KMS-11 (cell line): ENCODE measurements around the gene RUNX1.

Experiments used
- H2AFZ ChIP-seq: fragments of 200-600 bp; sonication (generic); 2 replicates; pipeline ENCODE4 v1.6.1; 2016; ENCODE audit warnings: antibody characterized with exemption, mixed run types, low read depth
- H3K27ac ChIP-seq: fragments of 200-600 bp; sonication (generic); 2 replicates; pipeline ENCODE4 v1.6.1; 2016; ENCODE audit warnings: mild to moderate bottlenecking, mixed run types
- H3K27me3 ChIP-seq: fragments of 200-600 bp; sonication (generic); 2 replicates; pipeline ENCODE4 v1.6.1; 2017; ENCODE audit warnings: mild to moderate bottlenecking, low read depth, mixed run types, moderate library complexity; ENCODE audit not compliant: insufficient read depth
- H3K36me3 ChIP-seq: fragments of 200-600 bp; sonication (generic); 2 replicates; pipeline ENCODE4 v1.6.1; 2017; ENCODE audit warnings: mild to moderate bottlenecking, mixed run types; ENCODE audit not compliant: insufficient read depth
- H3K4me1 ChIP-seq: fragments of 200-600 bp; sonication (generic); 2 replicates; pipeline ENCODE4 v1.6.1; 2016; ENCODE audit warnings: mild to moderate bottlenecking, low read depth, mixed run types; ENCODE audit not compliant: poor library complexity, severe bottlenecking
- H3K4me2 ChIP-seq: fragments of 200-600 bp; sonication (generic); 2 replicates; pipeline ENCODE4 v1.7.0; 2016; ENCODE audit warnings: mild to moderate bottlenecking, mixed run types
- H3K4me3 ChIP-seq: fragments of 200-600 bp; sonication (generic); IDR thresholded peaks from 2 replicates; pipeline ENCODE4 v1.6.1; 2017; ENCODE audit warnings: low read depth, low read length, mixed read lengths; ENCODE audit not compliant: insufficient read depth
- H3K79me2 ChIP-seq: fragments of 200-600 bp; sonication (generic); 2 replicates; pipeline ENCODE4 v1.6.1; 2016; ENCODE audit warnings: low read depth, mixed run types; ENCODE audit not compliant: insufficient read depth
- H3K9ac ChIP-seq: fragments of 200-600 bp; sonication (generic); 2 replicates; pipeline ENCODE4 v1.6.1; 2016; ENCODE audit warnings: mild to moderate bottlenecking, mixed run types
- H4K20me1 ChIP-seq: fragments of 200-600 bp; sonication (generic); 2 replicates; pipeline ENCODE4 v1.6.1; 2016; ENCODE audit warnings: mild to moderate bottlenecking, mixed run types; ENCODE audit not compliant: insufficient read depth
- TF ChIP-seq, protein P1 (sequence below): fragments of 200-600 bp; sonication (generic); conservative IDR thresholded peaks from 2 replicates; pipeline ENCODE4 v1.6.1; 2017; ENCODE audit warnings: low read depth, mild to moderate bottlenecking, antibody characterized with exemption, low read length, moderate library complexity, mixed read lengths

Gene RUNX1

DNA sequence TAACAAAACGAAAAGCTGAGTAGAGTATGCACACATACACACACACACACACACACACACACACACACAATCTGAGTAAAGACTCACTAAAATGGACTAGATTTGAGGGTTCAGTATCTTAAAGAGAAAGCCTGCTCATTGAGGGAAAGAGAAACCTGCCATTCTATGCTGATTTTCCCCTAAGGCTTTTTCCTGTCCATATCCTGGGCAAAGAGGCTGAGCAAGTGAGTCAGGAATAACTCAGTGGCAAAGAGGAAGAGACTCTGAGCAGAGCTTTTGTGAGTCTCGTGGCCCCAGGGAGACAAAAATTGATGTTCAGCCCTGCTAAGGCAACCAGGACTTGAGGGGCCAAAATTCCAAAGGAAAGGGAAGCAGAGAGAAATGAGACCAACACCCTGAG lies 37.3 kb upstream of the RUNX1 start:
- Histone ChIP-seq H2AFZ (no peak overlapping the region), H3K4me2 (no peak overlapping the region)
- TF ChIP-seq, protein P1, sequence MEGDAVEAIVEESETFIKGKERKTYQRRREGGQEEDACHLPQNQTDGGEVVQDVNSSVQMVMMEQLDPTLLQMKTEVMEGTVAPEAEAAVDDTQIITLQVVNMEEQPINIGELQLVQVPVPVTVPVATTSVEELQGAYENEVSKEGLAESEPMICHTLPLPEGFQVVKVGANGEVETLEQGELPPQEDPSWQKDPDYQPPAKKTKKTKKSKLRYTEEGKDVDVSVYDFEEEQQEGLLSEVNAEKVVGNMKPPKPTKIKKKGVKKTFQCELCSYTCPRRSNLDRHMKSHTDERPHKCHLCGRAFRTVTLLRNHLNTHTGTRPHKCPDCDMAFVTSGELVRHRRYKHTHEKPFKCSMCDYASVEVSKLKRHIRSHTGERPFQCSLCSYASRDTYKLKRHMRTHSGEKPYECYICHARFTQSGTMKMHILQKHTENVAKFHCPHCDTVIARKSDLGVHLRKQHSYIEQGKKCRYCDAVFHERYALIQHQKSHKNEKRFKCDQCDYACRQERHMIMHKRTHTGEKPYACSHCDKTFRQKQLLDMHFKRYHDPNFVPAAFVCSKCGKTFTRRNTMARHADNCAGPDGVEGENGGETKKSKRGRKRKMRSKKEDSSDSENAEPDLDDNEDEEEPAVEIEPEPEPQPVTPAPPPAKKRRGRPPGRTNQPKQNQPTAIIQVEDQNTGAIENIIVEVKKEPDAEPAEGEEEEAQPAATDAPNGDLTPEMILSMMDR: no peak

DNA sequence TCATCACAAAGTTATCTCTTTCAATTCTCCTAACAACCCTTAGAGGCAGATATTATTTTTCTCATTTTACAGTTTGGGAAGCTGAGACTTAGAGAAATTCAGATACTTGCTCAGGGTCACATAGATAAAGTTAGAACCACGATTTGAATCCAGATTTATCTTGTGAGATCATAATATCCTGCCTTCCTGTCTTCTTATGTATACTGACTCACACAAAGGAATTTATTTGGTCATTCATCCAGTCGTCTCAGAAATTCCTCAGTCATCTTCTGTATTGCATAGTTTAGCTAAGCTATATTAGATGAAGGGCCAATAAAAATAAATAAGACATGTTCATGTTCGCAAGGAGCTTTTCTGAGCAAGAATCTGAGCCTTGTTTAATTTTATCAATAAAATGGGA lies 35.8 kb upstream of the RUNX1 start:
- H3K79me2 ChIP-seq: no peaks in the 10 kb centered on the region
- no peaks in the 10 kb centered on the region for H3K36me3 ChIP-seq
- no peak overlapping the region for H2AFZ ChIP-seq
- no peak overlapping the region for H3K9ac ChIP-seq
- no peaks in the 10 kb centered on the region for H4K20me1 ChIP-seq
- H3K27me3 ChIP-seq: no peaks in the 10 kb centered on the region
- H3K4me3 ChIP-seq: no peak overlapping the region
- H3K4me2 ChIP-seq: no peak overlapping the region
- H3K4me1 ChIP-seq: no peaks in the 10 kb centered on the region
- no peak overlapping the region for H3K27ac ChIP-seq
- TF ChIP-seq, protein P1: no peak

More for the DNA sequence above, 37.3 kb upstream of the RUNX1 start:
- Histone ChIP-seq H3K27me3 (no peaks in the 10 kb centered on the region), H3K79me2 (no peaks in the 10 kb centered on the region), H3K36me3 (no peaks in the 10 kb centered on the region), H3K4me1 (no peaks in the 10 kb centered on the region), H4K20me1 (no peaks in the 10 kb centered on the region), H3K27ac (no peak overlapping the region), H3K4me3 (no peak overlapping the region), H3K9ac (no peak overlapping the region)

- TF ChIP-seq, protein P1: no peak
- Histone ChIP-seq H3K79me2 (no peaks in the 10 kb centered on the region), H3K27ac (no peak overlapping the region), H3K4me2 (no peak overlapping the region), H3K4me1 (no peaks in the 10 kb centered on the region), H3K36me3 (no peaks in the 10 kb centered on the region), H4K20me1 (no peaks in the 10 kb centered on the region), H3K27me3 (no peaks in the 10 kb centered on the region), H3K9ac (no peak overlapping the region), H2AFZ (no peak overlapping the region), H3K4me3 (no peak overlapping the region)
Observed at GRCh38 chr21:35083246-35083645, 34.1 kb upstream of the RUNX1 start.

GRCh38 chr21:35081861-35082260 lies 32.8 kb upstream of the RUNX1 start:
- no peaks in the 10 kb centered on the region for H3K79me2 ChIP-seq
- TF ChIP-seq, protein P1: no peak
- no peak overlapping the region for H3K4me2 ChIP-seq
- no peaks in the 10 kb centered on the region for H3K4me1 ChIP-seq
- H2AFZ ChIP-seq: no peak overlapping the region
- no peaks in the 10 kb centered on the region for H3K27me3 ChIP-seq
- no peaks in the 10 kb centered on the region for H3K36me3 ChIP-seq
- no peak overlapping the region for H3K4me3 ChIP-seq
- no peaks in the 10 kb centered on the region for H4K20me1 ChIP-seq
- no peak overlapping the region for H3K27ac ChIP-seq
- no peak overlapping the region for H3K9ac ChIP-seq

DNA sequence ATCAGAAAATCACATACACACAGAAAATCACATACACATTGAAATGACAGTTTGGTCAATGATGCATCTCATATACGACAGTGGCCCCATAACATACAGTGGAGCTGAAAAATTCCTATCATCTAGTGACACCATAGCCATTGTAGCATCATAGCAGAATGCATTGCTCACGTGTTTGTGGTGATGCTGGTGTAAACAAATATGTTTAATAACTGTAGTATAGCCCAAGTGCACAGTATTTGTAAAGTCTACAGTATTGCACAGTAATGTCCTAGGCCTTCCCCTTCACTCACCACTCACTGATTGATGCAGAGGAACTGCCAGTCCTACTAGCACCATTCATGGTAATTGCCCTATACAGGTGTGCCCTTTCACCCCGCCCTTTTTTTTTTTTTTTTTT lies 30.1 kb upstream of the RUNX1 start:
- Histone ChIP-seq H3K4me1 (no peaks in the 10 kb centered on the region), H2AFZ (no peak overlapping the region), H3K36me3 (no peaks in the 10 kb centered on the region), H3K27me3 (no peaks in the 10 kb centered on the region), H3K4me3 (no peak overlapping the region), H4K20me1 (no peaks in the 10 kb centered on the region), H3K4me2 (no peak overlapping the region), H3K27ac (no peak overlapping the region), H3K79me2 (no peaks in the 10 kb centered on the region), H3K9ac (no peak overlapping the region)
- TF ChIP-seq, protein P1: no peak
